PC-3 (cell line): ENCODE measurements around the gene HSPA12B.

Experiments used
- CTCF ChIP-seq: fragments of 300-600 bp; sonication (generic); conservative IDR thresholded peaks from 2 replicates; pipeline ENCODE4 v1.5.1; 2017; ENCODE audit warnings: antibody characterized with exemption, low read depth, mild to moderate bottlenecking, low read length
- EZH2 ChIP-seq: fragments of 300-600 bp; sonication (generic); IDR thresholded peaks from one replicate; pipeline ENCODE4 v1.6.1; 2017; ENCODE audit warnings: antibody characterized with exemption, mild to moderate bottlenecking, low read length; ENCODE audit not compliant: unreplicated experiment

- TF ChIP-seq CTCF (no peak), EZH2 (no peak)
These were observed 3.3 kb downstream of the HSPA12B start for GRCh38 chr20:3735768-3736167.
